Left ventricle myocardium inferior (tissue), 1 donor: Measurements from ENCODE around the gene NFKBIB. TPM values are rescaled to one million over a fixed set of nuclear protein-coding genes. Genes with fewer than 3 reads are reported as not detected.
A peak's percentile ranks its signal among the peaks of the same experiment; 100 is the strongest.

Source experiments
- DNase-seq: peaks from one replicate; pipeline ENCODE4 v3.0.0-alpha.2; 2020
- H3K27ac ChIP-seq: fragments of 200-600 bp; replicated peaks from 2 replicates; pipeline ENCODE4 v1.8.0; 2021
- H3K27me3 ChIP-seq: fragments of 200-600 bp; 2 replicates; pipeline ENCODE4 v1.8.0; 2021; ENCODE audit warnings: low read depth
- H3K36me3 ChIP-seq: fragments of 200-600 bp; 2 replicates; pipeline ENCODE4 v1.8.0; 2021
- H3K4me1 ChIP-seq: fragments of 200-600 bp; 2 replicates; pipeline ENCODE4 v1.8.0; 2021
- H3K4me3 ChIP-seq: fragments of 200-600 bp; 2 replicates; pipeline ENCODE4 v1.8.0; 2021; ENCODE audit warnings: mild to moderate bottlenecking, moderate library complexity
- H3K9me3 ChIP-seq: fragments of 200-600 bp; replicated peaks from 2 replicates; pipeline ENCODE4 v1.8.0; 2021
- intact Hi-C: fragments of 100-400 bp; cut with micrococcal nuclease; formaldehyde crosslinking; loops from one replicate; pipeline ENCODE4 v1.11.0; 2022
- total RNA-seq: library from RNA; stranded (reverse); fragmentation: NEBNext Ultra II Directional; extraction: Animal tissue kit (Norgen Biotek cat#: 25700); gene quantifications from one replicate; pipeline ENCODE4 v1.2.1, GENCODE V29; 2021
- TF ChIP-seq, protein P1 (sequence below): fragments of 200-600 bp; IDR thresholded peaks from 2 replicates; pipeline ENCODE4 v1.8.0; 2021; ENCODE audit warnings: antibody characterized with exemption, mild to moderate bottlenecking, borderline replicate concordance
- donor health status: DM: no; HTN: yes; CAD: no; lungs with severe emphysema.

Gene NFKBIB
- total RNA-seq, 1 donor from 2014 or later, result 18.4 TPM

GRCh38 chr19:38889803-38890202 lies 10.0 kb upstream of the NFKBIB start:
- no peak for DNase-seq
- intact Hi-C loops, result no loop called here
- H3K27ac ChIP-seq, result peak overlapping the region; percentile 65
- H3K36me3 ChIP-seq, result peaks cover 43% of the 10 kb centered on the region
- no peaks in the 10 kb centered on the region for H3K27me3 ChIP-seq
- peaks cover 48% of the 10 kb centered on the region for H3K4me1 ChIP-seq
- no peaks in the 10 kb centered on the region for H3K9me3 ChIP-seq
- TF ChIP-seq, protein P1, sequence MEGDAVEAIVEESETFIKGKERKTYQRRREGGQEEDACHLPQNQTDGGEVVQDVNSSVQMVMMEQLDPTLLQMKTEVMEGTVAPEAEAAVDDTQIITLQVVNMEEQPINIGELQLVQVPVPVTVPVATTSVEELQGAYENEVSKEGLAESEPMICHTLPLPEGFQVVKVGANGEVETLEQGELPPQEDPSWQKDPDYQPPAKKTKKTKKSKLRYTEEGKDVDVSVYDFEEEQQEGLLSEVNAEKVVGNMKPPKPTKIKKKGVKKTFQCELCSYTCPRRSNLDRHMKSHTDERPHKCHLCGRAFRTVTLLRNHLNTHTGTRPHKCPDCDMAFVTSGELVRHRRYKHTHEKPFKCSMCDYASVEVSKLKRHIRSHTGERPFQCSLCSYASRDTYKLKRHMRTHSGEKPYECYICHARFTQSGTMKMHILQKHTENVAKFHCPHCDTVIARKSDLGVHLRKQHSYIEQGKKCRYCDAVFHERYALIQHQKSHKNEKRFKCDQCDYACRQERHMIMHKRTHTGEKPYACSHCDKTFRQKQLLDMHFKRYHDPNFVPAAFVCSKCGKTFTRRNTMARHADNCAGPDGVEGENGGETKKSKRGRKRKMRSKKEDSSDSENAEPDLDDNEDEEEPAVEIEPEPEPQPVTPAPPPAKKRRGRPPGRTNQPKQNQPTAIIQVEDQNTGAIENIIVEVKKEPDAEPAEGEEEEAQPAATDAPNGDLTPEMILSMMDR, result no peak
- no peak overlapping the region for H3K4me3 ChIP-seq

DNA sequence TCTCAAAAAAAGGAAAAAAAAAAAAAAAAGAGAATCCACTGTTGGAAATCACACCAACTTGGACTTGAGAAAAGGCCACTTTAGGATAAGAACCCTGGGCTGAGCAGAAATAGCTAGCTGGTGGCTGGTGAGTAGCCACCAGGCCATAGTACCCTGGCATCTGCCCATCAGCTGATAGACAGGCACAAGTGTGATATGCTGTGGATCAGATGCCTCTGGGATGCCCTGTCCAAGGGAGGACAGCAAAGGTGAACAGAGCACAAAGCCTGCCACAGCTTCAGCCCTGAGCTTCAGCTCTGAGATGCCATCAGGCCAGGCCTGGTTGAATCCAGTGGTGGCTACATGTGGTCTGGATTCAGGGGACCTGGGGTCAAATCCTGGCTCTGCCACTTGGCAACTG lies 9.1 kb upstream of the NFKBIB start:
- peaks cover 43% of the 10 kb centered on the region for H3K36me3 ChIP-seq

GRCh38 chr19:38891771-38892170 lies 8.0 kb upstream of the NFKBIB start:
- DNase-seq, result no peak
- Histone ChIP-seq H3K27me3 (no peaks in the 10 kb centered on the region), H3K4me1 (peaks cover 43% of the 10 kb centered on the region), H3K4me3 (no peak overlapping the region), H3K27ac (peak overlapping the region; percentile 65), H3K9me3 (no peaks in the 10 kb centered on the region), H3K36me3 (peaks cover 43% of the 10 kb centered on the region)
- TF ChIP-seq, protein P1, result no peak
- intact Hi-C loops, result no loop called here

More for the DNA sequence above, 9.1 kb upstream of the NFKBIB start:
- no peaks in the 10 kb centered on the region for H3K9me3 ChIP-seq
- intact Hi-C loops, result no loop called here
- peak overlapping the region; percentile 65 for H3K27ac ChIP-seq
- H3K4me3 ChIP-seq, result no peak overlapping the region
- H3K27me3 ChIP-seq, result no peaks in the 10 kb centered on the region
- peaks cover 50% of the 10 kb centered on the region for H3K4me1 ChIP-seq
- TF ChIP-seq, protein P1, result no peak
- DNase-seq, result no peak

GRCh38 chr19:38892841-38893240 lies 6.9 kb upstream of the NFKBIB start:
- Histone ChIP-seq H3K36me3 (peaks cover 38% of the 10 kb centered on the region), H3K4me3 (no peak overlapping the region), H3K4me1 (peaks cover 49% of the 10 kb centered on the region), H3K9me3 (no peaks in the 10 kb centered on the region), H3K27me3 (no peaks in the 10 kb centered on the region), H3K27ac (peak overlapping the region; percentile 36)
- TF ChIP-seq, protein P1, result no peak
- intact Hi-C loops, result no loop called here
- DNase-seq, result no peak

GRCh38 chr19:38893341-38893771 lies 6.4 kb upstream of the NFKBIB start:
- no peaks in the 10 kb centered on the region for H3K9me3 ChIP-seq
- peaks cover 54% of the 10 kb centered on the region for H3K4me1 ChIP-seq
- peaks cover 33% of the 10 kb centered on the region for H3K36me3 ChIP-seq
- TF ChIP-seq, protein P1, result no peak
- intact Hi-C loops, result no loop called here
- no peak for DNase-seq
- no peaks in the 10 kb centered on the region for H3K27me3 ChIP-seq
- H3K27ac ChIP-seq, result peak overlapping the region; percentile 36
- H3K4me3 ChIP-seq, result no peak overlapping the region
